Right atrium auricular region (tissue), 2 donors: ENCODE data around the gene ME3. TPM values are rescaled to one million over a fixed set of nuclear protein-coding genes. Genes with fewer than 3 reads are reported as not detected.

ENCODE experiments used
- DNase-seq: peaks from one replicate; pipeline ENCODE4 v3.0.0-alpha.2; 2019; ENCODE audit warnings: low spot score
- H3K27ac ChIP-seq, 2 donors: fragments of 200-600 bp; sonication (generic); 1 replicate in 1 of 2; 2 replicates in 1 of 2; pipeline ENCODE4 v1.5.1; 2016 to 2019
- H3K27me3 ChIP-seq, 2 donors: fragments of 200-600 bp; sonication (generic); one replicate each; pipeline versions ENCODE4 v1.5.1 to v1.6.0; 2017 to 2019
- H3K36me3 ChIP-seq: fragments of 200-600 bp; sonication (generic); one replicate; pipeline ENCODE4 v1.5.1; 2016
- H3K4me1 ChIP-seq, 2 donors: fragments of 200-600 bp; sonication (generic); one replicate each; pipeline versions ENCODE4 v1.5.1 to v1.6.0; 2017 to 2019
- H3K4me3 ChIP-seq, 2 donors: fragments of 200-600 bp; sonication (generic); 1 replicate in 1 of 2; 2 replicates in 1 of 2; pipeline ENCODE4 v1.5.1; 2017 to 2019; ENCODE audit warnings: mild to moderate bottlenecking in 1 of 2, moderate library complexity in 1 of 2
- H3K9me3 ChIP-seq, 2 donors: fragments of 200-600 bp; sonication (generic); one replicate each; pipeline ENCODE4 v1.5.1; 2019
- CTCF ChIP-seq, 2 donors: fragments of 200-600 bp; sonication (generic); IDR thresholded peaks; one replicate each; pipeline ENCODE4 v1.5.1; 2019; ENCODE audit warnings: antibody characterized with exemption in 2 of 2
- total RNA-seq, 2 donors: library from RNA; depleted of rRNA; stranded (reverse); fragments of >200 nt; gene quantifications; one replicate each; pipeline ENCODE4 v1.1.0, GENCODE V29; 2016

The ME3 gene
- total RNA-seq, 2 donors from 2014 or later, result 20.5 to 33.1 TPM

- Histone ChIP-seq H3K27me3 (no peaks in the 10 kb centered on the region), H3K27ac (no peak overlapping the region), H3K9me3 (peaks cover 0 to 4% of the 10 kb centered on the region in 2 donors), H3K4me3 (no peak overlapping the region), H3K36me3 (no peaks in the 10 kb centered on the region), H3K4me1 (no peaks in the 10 kb centered on the region)
- no peak for DNase-seq
- no peak for TF ChIP-seq CTCF (IDR thresholded peaks at IDR 0.05)
Observed at GRCh38 chr11:86706338-86707131, 34.1 kb upstream of the ME3 start.

DNA sequence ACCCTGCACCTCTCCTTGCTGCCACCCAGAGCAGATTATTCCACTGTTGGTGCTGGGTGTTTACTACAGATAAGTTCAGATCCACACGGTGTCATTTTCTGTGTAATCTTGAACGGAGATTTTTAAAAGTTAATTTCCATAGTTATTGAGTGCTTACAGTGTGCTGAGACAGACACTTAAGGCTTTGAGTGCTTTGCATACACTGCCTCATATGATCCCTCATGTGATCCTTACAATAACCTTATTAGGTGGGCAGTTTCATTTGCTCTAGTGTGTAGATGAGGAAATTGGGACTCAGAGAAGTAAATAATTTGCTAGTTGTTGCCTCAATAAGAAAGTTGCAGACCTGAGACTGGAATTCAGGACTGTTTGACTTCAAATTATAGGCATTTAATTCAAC lies 32.3 kb upstream of the ME3 start:
- H3K27ac ChIP-seq, result no peak overlapping the region
- no peak for DNase-seq
- H3K4me1 ChIP-seq, result no peaks in the 10 kb centered on the region
- no peaks in the 10 kb centered on the region for H3K27me3 ChIP-seq
- H3K36me3 ChIP-seq, result no peaks in the 10 kb centered on the region
- no peak for TF ChIP-seq CTCF (IDR thresholded peaks at IDR 0.05)
- H3K9me3 ChIP-seq, result peaks cover 0 to under 1% of the 10 kb centered on the region in 2 donors
- H3K4me3 ChIP-seq, result no peak overlapping the region

GRCh38 chr11:86703987-86704386 lies 31.6 kb upstream of the ME3 start:
- H3K36me3 ChIP-seq, result no peaks in the 10 kb centered on the region
- H3K4me1 ChIP-seq, result no peaks in the 10 kb centered on the region
- TF ChIP-seq CTCF (IDR thresholded peaks at IDR 0.05), result no peak
- DNase-seq, result no peak
- H3K27me3 ChIP-seq, result no peaks in the 10 kb centered on the region
- H3K9me3 ChIP-seq, result no peaks in the 10 kb centered on the region
- H3K4me3 ChIP-seq, result no peak overlapping the region
- no peak overlapping the region for H3K27ac ChIP-seq

GRCh38 chr11:86702220-86702983 lies 30.0 kb upstream of the ME3 start:
- no peak for DNase-seq
- H3K4me3 ChIP-seq, result no peak overlapping the region
- no peaks in the 10 kb centered on the region for H3K4me1 ChIP-seq
- TF ChIP-seq CTCF (IDR thresholded peaks at IDR 0.05), result no peak
- H3K27me3 ChIP-seq, result no peaks in the 10 kb centered on the region
- no peaks in the 10 kb centered on the region for H3K9me3 ChIP-seq
- no peaks in the 10 kb centered on the region for H3K36me3 ChIP-seq
- no peak overlapping the region for H3K27ac ChIP-seq

DNA sequence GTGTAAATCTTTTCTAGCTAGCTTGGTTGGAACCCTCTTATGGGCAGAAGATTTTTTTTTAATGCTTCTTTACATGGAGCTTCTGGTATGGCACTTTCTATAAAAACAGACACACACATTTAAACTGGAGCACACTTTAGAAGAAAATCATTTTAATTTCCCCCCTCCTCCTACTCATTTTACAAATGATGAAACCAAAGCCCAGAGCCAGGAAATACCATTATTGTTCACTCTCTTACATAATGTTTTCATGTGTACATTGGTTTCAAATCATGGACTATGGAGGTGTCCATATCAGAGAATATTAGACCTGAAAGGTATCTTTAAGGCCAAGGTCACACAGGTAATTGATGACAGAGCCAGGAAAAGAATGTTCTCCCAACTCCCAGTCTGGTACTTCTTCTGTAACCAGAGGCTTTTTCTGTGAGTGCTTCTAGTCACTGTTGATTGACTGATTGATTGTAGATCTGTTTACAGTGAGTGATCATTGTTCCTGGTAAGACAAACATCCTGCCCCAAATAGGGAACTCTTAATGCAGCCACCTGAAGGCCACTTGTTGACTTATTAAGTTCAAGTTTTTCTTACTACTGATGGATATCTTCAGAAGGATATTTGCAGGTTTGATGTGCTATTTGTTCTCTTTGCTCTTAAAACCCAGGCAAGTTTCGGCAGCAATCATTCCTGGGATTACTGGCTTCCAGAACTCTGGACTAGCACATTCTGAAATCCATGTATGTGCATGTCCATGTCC lies 26.8 kb upstream of the ME3 start:
- Histone ChIP-seq H3K27ac (no peak overlapping the region), H3K4me1 (peaks cover 0 to 6% of the 10 kb centered on the region in 2 donors), H3K36me3 (no peaks in the 10 kb centered on the region), H3K9me3 (no peaks in the 10 kb centered on the region), H3K4me3 (no peak overlapping the region), H3K27me3 (no peaks in the 10 kb centered on the region)
- DNase-seq, result no peak
- no peak for TF ChIP-seq CTCF (IDR thresholded peaks at IDR 0.05)
